Mesenchymal stem cell (in vitro differentiated cells and primary cell): ENCODE data around the gene HNRNPLL.

Experiments used
- DNase-seq: peaks from one replicate; pipeline ENCODE4 v3.0.0-alpha.2; 2013
- H2AFZ ChIP-seq: one replicate; pipeline ENCODE4 v1.6.1; 2013; ENCODE audit warnings: low read depth, mild to moderate bottlenecking, control low read depth, inconsistent platforms, low read length, moderate library complexity
- H2AK5ac ChIP-seq: 2 replicates; pipeline ENCODE4 v1.6.1; 2013; ENCODE audit warnings: low read length, moderate library complexity, mild to moderate bottlenecking, inconsistent platforms; ENCODE audit not compliant: severe bottlenecking
- H2BK120ac ChIP-seq: one replicate; pipeline ENCODE4 v1.6.1; 2013; ENCODE audit warnings: low read depth, mild to moderate bottlenecking, inconsistent platforms, low read length, moderate library complexity
- H2BK12ac ChIP-seq, 2 experiments: one replicate each; pipeline ENCODE4 v1.6.1; 2013; ENCODE audit warnings: inconsistent platforms in 2 of 2, low read length in 2 of 2, mild to moderate bottlenecking in 2 of 2, moderate library complexity in 2 of 2, control low read depth in 1 of 2
- H2BK15ac ChIP-seq: one replicate; pipeline ENCODE4 v1.6.1; 2013; ENCODE audit warnings: mild to moderate bottlenecking, low read depth, inconsistent platforms; ENCODE audit not compliant: poor library complexity, severe bottlenecking
- H2BK5ac ChIP-seq: 2 replicates; pipeline ENCODE4 v1.6.1; 2013; ENCODE audit warnings: low read depth, mild to moderate bottlenecking, low read length, control low read depth, inconsistent platforms; ENCODE audit not compliant: poor library complexity, severe bottlenecking
- H3K14ac ChIP-seq, 2 experiments: one replicate each; pipeline ENCODE4 v1.6.1; 2013; ENCODE audit warnings: inconsistent platforms in 2 of 2, low read length in 2 of 2, control low read depth in 1 of 2, mild to moderate bottlenecking in 1 of 2, moderate library complexity in 1 of 2
- H3K18ac ChIP-seq, 2 experiments: one replicate each; pipeline ENCODE4 v1.6.1; 2013; ENCODE audit warnings: inconsistent platforms in 2 of 2, low read length in 2 of 2, control low read depth in 1 of 2, low read depth in 1 of 2, mild to moderate bottlenecking in 1 of 2
- H3K23ac ChIP-seq, 2 experiments: one replicate each; pipeline ENCODE4 v1.6.1; 2013; ENCODE audit warnings: inconsistent platforms in 2 of 2, low read length in 2 of 2, mild to moderate bottlenecking in 2 of 2, moderate library complexity in 2 of 2, control low read depth in 1 of 2
- H3K27ac ChIP-seq: 2 replicates; pipeline ENCODE4 v1.5.1; 2013; ENCODE audit warnings: mild to moderate bottlenecking, moderate library complexity, low read length, control low read depth, inconsistent platforms; ENCODE audit not compliant: poor library complexity, severe bottlenecking
- H3K27me3 ChIP-seq, 2 experiments: 2 replicates each; pipeline versions ENCODE4 v1.6.1 to v1.7.0; 2013; ENCODE audit warnings: low read length in 2 of 2, mild to moderate bottlenecking in 2 of 2, moderate library complexity in 2 of 2, control low read depth in 1 of 2, inconsistent platforms in 1 of 2; ENCODE audit not compliant: control insufficient read depth in 1 of 2, insufficient read depth in 1 of 2
- H3K36me3 ChIP-seq, 2 experiments: 2 replicates each; pipeline versions ENCODE4 v1.6.1 to v1.7.0; 2013; ENCODE audit warnings: low read length in 2 of 2, control low read depth in 1 of 2, inconsistent platforms in 1 of 2, low read depth in 1 of 2, mild to moderate bottlenecking in 1 of 2; ENCODE audit not compliant: insufficient read depth in 2 of 2, control insufficient read depth in 1 of 2
- H3K4ac ChIP-seq, 2 experiments: one replicate each; pipeline ENCODE4 v1.6.1; 2013; ENCODE audit warnings: inconsistent platforms in 2 of 2, low read length in 2 of 2, mild to moderate bottlenecking in 2 of 2, moderate library complexity in 2 of 2, control low read depth in 1 of 2, low read depth in 1 of 2
- H3K4me1 ChIP-seq: 2 replicates; pipeline ENCODE4 v1.6.1; 2013; ENCODE audit warnings: low read depth, low read length, control low read depth; ENCODE audit not compliant: control insufficient read depth, insufficient read depth
- H3K4me2 ChIP-seq: 2 replicates; pipeline ENCODE4 v1.6.1; 2013; ENCODE audit warnings: low read length, mild to moderate bottlenecking, inconsistent platforms; ENCODE audit not compliant: poor library complexity, severe bottlenecking
- H3K4me3 ChIP-seq, 2 experiments: 2 replicates each; pipeline versions ENCODE4 v1.5.1 to v1.7.0; 2013; ENCODE audit warnings: low read length in 2 of 2, mild to moderate bottlenecking in 2 of 2, control low read depth in 1 of 2, low read depth in 1 of 2; ENCODE audit not compliant: insufficient read depth in 1 of 2
- H3K79me1 ChIP-seq: replicated peaks from 2 replicates; pipeline ENCODE4 v1.6.1; 2013; ENCODE audit warnings: mild to moderate bottlenecking, control low read depth, low read length, inconsistent platforms; ENCODE audit not compliant: poor library complexity, severe bottlenecking
- H3K9ac ChIP-seq: 2 replicates; pipeline ENCODE4 v1.7.0; 2013; ENCODE audit warnings: mild to moderate bottlenecking, low read length, moderate library complexity
- H3K9me3 ChIP-seq: 2 replicates; pipeline ENCODE4 v1.7.0; 2013; ENCODE audit warnings: mild to moderate bottlenecking, low read length; ENCODE audit not compliant: control insufficient read depth
- H4K8ac ChIP-seq: one replicate; pipeline ENCODE4 v1.6.1; 2013; ENCODE audit warnings: inconsistent platforms, mild to moderate bottlenecking, low read length, moderate library complexity
- H4K91ac ChIP-seq: one replicate; pipeline ENCODE4 v1.6.1; 2013; ENCODE audit warnings: mild to moderate bottlenecking, low read length, inconsistent platforms
- WGBS: methylation state at CpG from one replicate; pipeline ENCODE4 v1.1.7; 2013; ENCODE audit warnings: mixed read lengths; 5-methylcytosine and 5-hydroxymethylcytosine counted together

Gene HNRNPLL

GRCh38 chr2:38554973-38555595, 47.6 kb downstream of the HNRNPLL start:
- WGBS = 97% methylated on average over 8 of the region's 8 CpGs
- H2BK120ac ChIP-seq = no peak overlapping the region
- no peak overlapping the region for H3K4me2 ChIP-seq

GRCh38 chr2:38553554-38553953, 49.2 kb downstream of the HNRNPLL start:
- Histone ChIP-seq H2BK12ac (no peak overlapping the region), H3K4me2 (no peak overlapping the region), H4K8ac (no peak overlapping the region), H3K36me3 (peaks cover 5 to 46% of the 10 kb centered on the region in 2 experiments), H3K4me1 (no peaks in the 10 kb centered on the region), H2AFZ (no peak overlapping the region), H2AK5ac (no peak overlapping the region), H3K27ac (no peak overlapping the region), H3K4ac (no peak overlapping the region), H4K91ac (no peak overlapping the region), H3K18ac (no peak overlapping the region), H2BK15ac (no peak overlapping the region), H3K9me3 (no peaks in the 10 kb centered on the region), H3K4me3 (no peak overlapping the region), H3K14ac (no peak overlapping the region), H2BK120ac (no peak overlapping the region), H3K9ac (no peak overlapping the region), H2BK5ac (no peak overlapping the region), H3K23ac (no peak overlapping the region), H3K27me3 (no peaks in the 10 kb centered on the region), H3K79me1 (peaks cover 3% of the 10 kb centered on the region)
- no CpG with 5 or more reads among the region's 2 CpGs for WGBS
- DNase-seq = no peak

More at GRCh38 chr2:38554973-38555595, 47.6 kb downstream of the HNRNPLL start:
- no peak overlapping the region for H4K8ac ChIP-seq
- no peak overlapping the region for H3K23ac ChIP-seq
- H3K27ac ChIP-seq = no peak overlapping the region
- no peak overlapping the region for H3K14ac ChIP-seq
- H2AK5ac ChIP-seq = no peak overlapping the region
- H2BK12ac ChIP-seq = no peak overlapping the region
- peak; percentile 44 for DNase-seq
- peaks cover 5 to 55% of the 10 kb centered on the region in 2 experiments for H3K36me3 ChIP-seq
- no peak overlapping the region for H3K18ac ChIP-seq
- H3K27me3 ChIP-seq = no peaks in the 10 kb centered on the region
- no peak overlapping the region for H2AFZ ChIP-seq
- no peak overlapping the region for H2BK15ac ChIP-seq
- no peak overlapping the region for H4K91ac ChIP-seq
- no peak overlapping the region for H3K4me3 ChIP-seq
- no peak overlapping the region for H3K9ac ChIP-seq
- H3K9me3 ChIP-seq = no peaks in the 10 kb centered on the region
- H3K79me1 ChIP-seq = peaks cover 3% of the 10 kb centered on the region
- no peak overlapping the region for H2BK5ac ChIP-seq
- no peaks in the 10 kb centered on the region for H3K4me1 ChIP-seq
- H3K4ac ChIP-seq = no peak overlapping the region

GRCh38 chr2:38552259-38552658, 50.5 kb downstream of the HNRNPLL start:
- H2BK15ac ChIP-seq = no peak overlapping the region
- no peak overlapping the region for H2AFZ ChIP-seq
- H3K4me1 ChIP-seq = no peaks in the 10 kb centered on the region
- H3K23ac ChIP-seq = no peak overlapping the region
- H2BK12ac ChIP-seq = no peak overlapping the region
- H3K27me3 ChIP-seq = no peaks in the 10 kb centered on the region
- no peak overlapping the region for H2AK5ac ChIP-seq
- peaks cover 5 to 46% of the 10 kb centered on the region in 2 experiments for H3K36me3 ChIP-seq
- H3K4me2 ChIP-seq = no peak overlapping the region
- H3K9me3 ChIP-seq = no peaks in the 10 kb centered on the region
- H4K91ac ChIP-seq = no peak overlapping the region
- WGBS = 83% methylated on average over 1 of the region's 2 CpGs
- no peak overlapping the region for H2BK5ac ChIP-seq
- DNase-seq = no peak
- no peak overlapping the region for H3K4ac ChIP-seq
- H3K27ac ChIP-seq = no peak overlapping the region
- H3K79me1 ChIP-seq = peaks cover 3% of the 10 kb centered on the region
- H3K4me3 ChIP-seq = no peak overlapping the region
- no peak overlapping the region for H3K14ac ChIP-seq
- H3K18ac ChIP-seq = no peak overlapping the region
- no peak overlapping the region for H3K9ac ChIP-seq
- H4K8ac ChIP-seq = no peak overlapping the region
- H2BK120ac ChIP-seq = no peak overlapping the region

- H3K4ac ChIP-seq = no peak overlapping the region
- no CpG with 5 or more reads among the region's 2 CpGs for WGBS
Observed at GRCh38 chr2:38551746-38552145, 51.0 kb downstream of the HNRNPLL start.

More at GRCh38 chr2:38551746-38552145, 51.0 kb downstream of the HNRNPLL start:
- Histone ChIP-seq H2BK15ac (no peak overlapping the region), H3K9ac (no peak overlapping the region), H3K27ac (no peak overlapping the region), H2BK5ac (no peak overlapping the region), H3K4me1 (no peaks in the 10 kb centered on the region), H3K18ac (no peak overlapping the region), H3K4me2 (no peak overlapping the region), H3K14ac (no peak overlapping the region), H3K4me3 (no peak overlapping the region), H2BK12ac (no peak overlapping the region), H2AFZ (no peak overlapping the region), H4K91ac (no peak overlapping the region), H2AK5ac (no peak overlapping the region), H4K8ac (no peak overlapping the region), H2BK120ac (no peak overlapping the region), H3K9me3 (no peaks in the 10 kb centered on the region), H3K23ac (no peak overlapping the region), H3K27me3 (no peaks in the 10 kb centered on the region), H3K79me1 (peaks cover 3% of the 10 kb centered on the region), H3K36me3 (peaks cover 5 to 41% of the 10 kb centered on the region in 2 experiments)
- no peak for DNase-seq
